HG03469 (cell line): Measurements from ENCODE around the gene OIT3.
"Not testable (repeated sequence)": the region's sequence is repeated elsewhere in the genome, so short reads cannot be mapped to it uniquely, and the experiment has no call there.

Experiments used
- ATAC-seq: cut with Tn5 transposase; IDR thresholded peaks from one replicate; pipeline ENCODE4 v1.9.1; 2021; ENCODE audit warnings: mild to moderate bottlenecking, moderate library complexity, moderate number of reproducible peaks; ENCODE audit not compliant: unreplicated experiment

Gene OIT3

DNA sequence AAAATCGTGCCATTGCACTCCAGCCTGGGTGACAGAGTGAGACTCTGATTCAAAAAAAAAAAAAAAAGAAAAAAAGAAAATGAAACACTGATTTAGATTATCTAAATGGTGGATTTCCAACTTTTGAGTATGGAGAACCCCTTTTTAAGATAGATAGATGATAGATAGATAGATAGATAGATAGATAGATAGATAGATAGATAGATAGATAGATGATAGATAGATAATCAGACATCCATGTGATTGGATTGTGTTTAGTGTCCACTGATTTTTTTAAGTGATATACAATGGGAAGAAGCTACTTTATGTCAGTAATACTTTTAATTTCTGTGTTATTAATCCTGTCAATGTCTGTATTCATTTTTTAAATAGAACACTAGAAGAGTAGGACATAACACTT lies 6.0 kb downstream of the OIT3 start:
- ATAC-seq: no peak

DNA sequence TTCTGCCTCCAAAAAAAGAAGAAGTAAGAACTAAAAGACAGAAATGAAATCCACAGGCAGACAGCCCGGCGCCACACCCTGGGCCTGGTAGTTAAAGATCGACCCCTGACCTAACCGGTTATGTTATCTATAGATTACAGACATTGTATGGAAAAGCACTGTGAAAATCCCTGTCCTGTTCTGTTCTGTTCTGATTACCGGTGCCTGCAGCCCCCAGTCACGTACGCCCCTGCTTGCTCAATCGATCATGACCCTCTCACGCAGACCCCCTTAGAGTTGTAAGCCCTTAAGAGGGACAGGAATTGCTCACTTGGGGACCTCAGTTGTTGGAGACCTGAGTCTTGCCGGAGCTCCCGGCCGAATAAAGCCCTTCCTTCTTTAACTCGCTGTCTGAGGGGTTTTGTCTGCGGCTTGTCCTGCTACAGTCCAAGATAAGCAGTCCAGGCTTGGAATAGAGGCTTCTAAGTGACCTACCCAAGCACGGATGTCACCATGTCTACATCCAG lies 10.5 kb downstream of the OIT3 start:
- ATAC-seq: not testable (repeated sequence)

- no peak for ATAC-seq
Observed at GRCh38 chr10:72904806-72905205, 11.3 kb downstream of the OIT3 start.

DNA sequence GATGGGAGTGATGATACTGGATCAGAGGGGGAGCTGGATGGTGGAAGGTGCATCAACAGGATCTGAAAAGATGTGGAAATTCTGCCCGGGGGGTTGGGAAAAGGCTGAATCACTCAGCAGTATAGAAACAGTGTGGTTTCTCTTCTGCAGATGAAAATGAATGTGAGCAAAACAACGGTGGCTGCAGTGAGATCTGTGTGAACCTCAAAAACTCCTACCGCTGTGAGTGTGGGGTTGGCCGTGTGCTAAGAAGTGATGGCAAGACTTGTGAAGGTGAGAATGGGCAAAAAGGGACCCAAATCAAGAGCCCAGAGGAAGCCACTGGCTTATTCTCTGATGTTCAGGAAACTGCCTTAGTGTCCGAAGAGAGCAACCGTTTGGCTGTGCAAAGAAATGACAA lies 12.9 kb downstream of the OIT3 start:
- no peak for ATAC-seq

GRCh38 chr10:72910705-72911104 lies 17.2 kb downstream of the OIT3 start:
- ATAC-seq: no peak

GRCh38 chr10:72911758-72912157 lies 18.2 kb downstream of the OIT3 start:
- ATAC-seq: no peak

DNA sequence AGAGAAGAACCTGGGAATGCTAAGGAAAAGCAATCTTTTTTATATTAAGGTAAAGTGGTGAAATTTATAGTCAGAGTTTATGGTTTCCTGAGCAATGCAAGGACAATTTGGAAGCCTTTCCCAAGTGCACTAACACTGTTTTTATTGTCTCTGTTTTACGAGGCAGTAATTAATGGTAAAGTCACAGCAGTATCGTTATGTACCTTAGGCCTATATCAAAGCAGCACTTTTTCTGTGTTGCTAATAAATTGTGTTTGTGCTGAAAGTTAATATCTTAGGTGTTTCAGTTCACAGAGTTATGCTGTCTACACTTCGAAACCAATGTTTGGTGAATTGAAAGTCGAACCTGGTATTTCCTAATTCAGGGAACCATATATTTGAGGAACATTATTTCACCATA lies 19.2 kb downstream of the OIT3 start:
- no peak for ATAC-seq

- no peak for ATAC-seq
Observed at GRCh38 chr10:72913287-72913686, 19.7 kb downstream of the OIT3 start.

DNA sequence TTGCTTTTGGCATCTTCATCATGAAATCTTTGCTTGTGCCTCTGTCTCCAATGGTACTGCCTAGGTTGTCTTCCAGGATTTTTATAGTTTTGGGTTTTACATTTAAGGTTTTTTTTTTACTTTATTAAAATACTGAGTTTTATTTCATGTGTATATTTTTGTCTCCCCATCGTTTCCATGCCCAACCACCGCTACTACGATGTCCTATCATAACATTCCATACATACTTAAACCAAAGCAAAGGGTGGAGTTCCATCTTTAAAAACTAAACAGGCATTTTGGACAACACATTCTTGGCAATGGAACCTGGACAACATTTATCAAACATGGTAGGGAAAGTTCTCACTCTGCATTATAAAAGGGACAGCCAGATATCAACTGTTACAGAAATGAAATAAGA lies 23.7 kb downstream of the OIT3 start:
- not testable (repeated sequence) for ATAC-seq

DNA sequence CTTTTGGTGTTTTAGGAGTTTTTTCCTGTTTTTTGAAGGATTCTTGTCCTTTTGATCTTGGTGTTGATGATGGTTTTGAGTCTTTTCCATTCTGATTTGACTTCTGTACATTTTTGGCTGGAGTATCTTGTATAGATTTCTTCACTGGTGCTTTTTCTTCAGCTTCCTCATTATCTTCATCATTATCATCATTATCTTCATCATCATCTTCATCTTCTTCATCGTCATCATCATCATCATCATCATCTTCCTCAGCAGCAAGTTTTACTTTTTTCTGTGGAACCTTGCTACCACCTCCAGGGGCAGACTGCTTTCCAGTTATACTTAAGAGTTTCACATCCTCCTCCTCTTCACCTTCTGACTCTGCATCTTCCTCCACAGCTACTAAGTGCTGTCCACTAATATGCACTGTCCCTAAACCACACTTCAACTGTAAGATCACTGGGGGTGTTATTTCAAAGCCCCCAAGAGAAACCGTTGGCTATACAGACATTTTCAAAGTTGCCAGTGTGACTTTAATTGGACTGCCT lies 24.3 kb downstream of the OIT3 start:
- not testable (repeated sequence) for ATAC-seq

- no peak for ATAC-seq
Observed at GRCh38 chr10:72918352-72918751, 24.8 kb downstream of the OIT3 start.

DNA sequence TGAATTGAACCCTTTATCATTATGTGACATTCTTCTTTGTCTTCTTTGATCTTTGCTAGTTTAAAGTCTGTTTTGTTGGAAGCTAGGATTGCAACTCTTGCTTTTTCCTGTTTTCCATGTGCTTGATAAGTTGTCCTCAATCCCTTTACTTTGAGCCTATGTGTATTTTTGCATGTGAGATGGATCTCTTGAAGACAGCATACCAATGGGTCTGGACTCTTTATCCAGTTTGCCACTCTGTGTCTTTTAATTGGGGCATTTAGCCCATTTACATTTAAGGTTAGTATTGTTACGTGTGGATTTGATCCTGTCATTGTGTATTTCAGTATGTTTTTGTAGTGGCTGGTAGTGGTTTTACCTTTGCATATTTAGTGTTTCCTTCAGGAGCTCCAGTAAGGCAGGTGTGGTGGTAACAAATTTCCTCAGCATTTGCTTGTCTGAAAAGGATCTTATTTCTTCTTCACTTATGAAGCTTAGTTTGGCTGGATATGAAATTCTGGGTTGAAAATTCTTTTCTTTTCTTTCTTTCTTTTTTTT lies 27.7 kb downstream of the OIT3 start:
- ATAC-seq: not testable (repeated sequence)

DNA sequence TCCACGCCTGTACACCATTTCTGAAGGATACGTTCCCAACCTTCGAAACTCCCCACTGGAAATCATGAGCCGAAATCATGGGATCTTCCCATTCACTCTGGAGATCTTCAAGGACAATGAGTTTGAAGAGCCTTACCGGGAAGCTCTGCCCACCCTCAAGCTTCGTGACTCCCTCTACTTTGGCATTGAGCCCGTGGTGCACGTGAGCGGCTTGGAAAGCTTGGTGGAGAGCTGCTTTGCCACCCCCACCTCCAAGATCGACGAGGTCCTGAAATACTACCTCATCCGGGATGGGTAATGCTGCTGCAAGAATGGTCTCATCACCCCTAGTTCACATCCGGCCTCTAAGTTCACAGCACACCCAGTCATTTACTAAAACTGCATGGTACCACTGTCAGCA lies 30.8 kb downstream of the OIT3 start:
- ATAC-seq: no peak

- ATAC-seq: no peak
Observed at GRCh38 chr10:72925951-72926465, 32.5 kb downstream of the OIT3 start.

DNA sequence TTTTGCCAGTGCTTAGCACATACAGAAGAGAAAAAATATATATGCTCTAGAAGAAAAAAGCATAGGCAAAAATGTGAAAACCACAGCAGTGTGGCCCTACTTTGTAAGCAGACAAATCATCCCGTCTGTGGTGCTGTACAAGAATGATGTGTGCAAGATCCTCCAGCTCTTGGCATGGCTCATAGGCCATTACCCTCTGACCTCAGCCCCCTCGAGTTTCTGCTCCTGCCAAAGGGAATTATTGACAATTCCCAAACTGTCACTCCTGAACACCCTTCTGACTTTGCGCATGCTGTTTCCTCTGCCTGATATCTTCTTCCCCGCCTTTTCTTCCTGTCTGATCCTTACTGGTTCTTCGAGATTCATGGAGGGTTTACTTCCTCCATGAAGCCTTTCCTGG lies 33.9 kb downstream of the OIT3 start:
- no peak for ATAC-seq

DNA sequence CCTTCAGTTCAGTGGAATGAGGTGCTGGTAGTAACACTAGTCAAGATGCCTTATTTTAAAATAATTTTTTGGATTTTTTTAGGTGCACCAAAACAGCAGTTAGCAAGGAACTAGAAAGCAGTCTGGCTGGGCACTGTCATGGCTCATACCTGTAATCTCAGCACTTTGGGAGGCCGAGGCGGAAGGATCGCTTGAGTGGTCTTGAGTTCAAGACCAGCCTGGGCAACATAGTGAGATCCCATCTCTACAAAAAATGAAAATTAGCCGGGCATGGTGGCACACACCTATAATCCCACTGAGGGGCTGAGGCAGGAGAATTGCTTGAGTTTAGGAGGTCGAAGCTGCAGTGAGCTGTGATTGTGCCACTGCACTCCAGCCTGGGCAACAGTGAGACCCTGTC lies 35.3 kb downstream of the OIT3 start:
- no peak for ATAC-seq

DNA sequence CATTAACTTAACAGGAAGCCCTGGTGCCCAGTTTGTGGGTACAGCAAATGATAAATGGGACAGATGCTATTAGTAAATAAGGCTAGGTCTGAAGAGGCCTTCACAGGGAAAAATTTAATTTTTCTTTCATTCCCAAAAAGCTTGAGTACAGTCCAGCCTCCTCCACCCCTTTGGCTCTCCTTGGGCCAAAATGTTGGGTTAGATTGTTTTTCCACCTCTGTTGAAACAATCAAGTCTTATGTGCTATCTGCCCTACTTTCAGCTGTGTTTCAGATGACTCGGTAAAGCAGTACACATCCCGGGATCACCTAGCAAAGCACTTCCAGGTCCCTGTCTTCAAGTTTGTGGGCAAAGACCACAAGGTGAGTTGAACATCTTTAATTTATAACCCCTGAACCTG lies 36.7 kb downstream of the OIT3 start:
- no peak for ATAC-seq

DNA sequence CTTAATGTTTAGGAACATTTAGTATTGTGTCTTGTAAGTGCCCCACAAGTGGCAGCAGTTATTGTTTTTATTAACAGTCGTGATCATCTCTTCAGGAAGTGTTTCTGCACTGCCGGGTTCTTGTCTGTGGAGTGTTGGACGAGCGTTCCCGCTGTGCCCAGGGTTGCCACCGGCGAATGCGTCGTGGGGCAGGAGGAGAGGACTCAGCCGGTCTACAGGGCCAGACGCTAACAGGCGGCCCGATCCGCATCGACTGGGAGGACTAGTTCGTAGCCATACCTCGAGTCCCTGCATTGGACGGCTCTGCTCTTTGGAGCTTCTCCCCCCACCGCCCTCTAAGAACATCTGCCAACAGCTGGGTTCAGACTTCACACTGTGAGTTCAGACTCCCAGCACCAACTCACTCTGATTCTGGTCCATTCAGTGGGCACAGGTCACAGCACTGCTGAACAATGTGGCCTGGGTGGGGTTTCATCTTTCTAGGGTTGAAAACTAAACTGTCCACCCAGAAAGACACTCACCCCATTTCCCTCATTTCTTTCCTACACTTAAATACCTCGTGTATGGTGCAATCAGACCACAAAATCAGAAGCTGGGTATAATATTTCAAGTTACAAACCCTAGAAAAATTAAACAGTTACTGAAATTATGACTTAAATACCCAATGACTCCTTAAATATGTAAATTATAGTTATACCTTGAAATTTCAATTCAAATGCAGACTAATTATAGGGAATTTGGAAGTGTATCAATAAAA lies 38.9 kb downstream of the OIT3 start:
- no peak for ATAC-seq

GRCh38 chr10:72935361-72935760 lies 41.8 kb downstream of the OIT3 start:
- ATAC-seq: no peak

- ATAC-seq: no peak
Observed at GRCh38 chr10:72943498-72944234, 50.1 kb downstream of the OIT3 start.

GRCh38 chr10:72946963-72947362 lies 53.4 kb downstream of the OIT3 start:
- ATAC-seq: no peak
